Measurements from ENCODE around the gene SLC25A42.

- TF ChIP-seq POLR2A (IDR thresholded peaks at IDR 0.05; ENCODE audit: low read depth, low read length) (no peak), TAF1 (IDR thresholded peaks at IDR 0.05; ENCODE audit: low read depth, low read length) (no peak)
Observed at GRCh38 chr19:19040417-19040816, 23.4 kb upstream of the SLC25A42 start.

Data from GM12891 (cell line).